ENCODE measurements around the gene SARM1.

GRCh38 chr17:28364665-28365363 is 6.7 kb upstream of the SARM1 start, which contains the start of gene SEBOX:
- TF ChIP-seq CTCF (IDR thresholded peaks at IDR 0.05) (no peak), POLR2A (IDR thresholded peaks at IDR 0.05) (no peak)

Measured in thyroid gland (tissue), 4 donors.